HepG2 (cell line): Measurements from ENCODE around the gene MYORG. TPM values are rescaled to one million over a fixed set of nuclear protein-coding genes. Genes with fewer than 3 reads are reported as not detected.
A peak's percentile ranks its signal among the peaks of the same experiment; 100 is the strongest.

Experiments used
- CHD4 ChIP-seq: fragments of 200-600 bp; sonication (generic); IDR thresholded peaks from 2 replicates; pipeline ENCODE4 v1.7.0; 2017; ENCODE audit warnings: mild to moderate bottlenecking, low read length, borderline replicate concordance
- CREB3 ChIP-seq: sonication (generic); formaldehyde crosslinking; IDR thresholded peaks from 2 replicates; pipeline ENCODE4 v1.5.0; 2020; ENCODE audit warnings: missing genetic modification reagents
- HDAC1 ChIP-seq: sonication (generic); formaldehyde crosslinking; IDR thresholded peaks from 2 replicates; pipeline ENCODE4 v1.5.1; 2020; ENCODE audit warnings: mild to moderate bottlenecking, missing genetic modification reagents
- JUNB ChIP-seq: sonication (generic); formaldehyde crosslinking; IDR thresholded peaks from 2 replicates; pipeline ENCODE4 v1.8.0; 2022; ENCODE audit warnings: missing genetic modification reagents, mild to moderate bottlenecking, borderline replicate concordance
- MAX ChIP-seq: IDR thresholded peaks from 2 replicates; pipeline ENCODE4 v1.6.1; 2012; ENCODE audit warnings: inconsistent platforms
- MTERF4 ChIP-seq: sonication (generic); formaldehyde crosslinking; IDR thresholded peaks from 2 replicates; pipeline ENCODE4 v1.8.0; 2023; ENCODE audit warnings: mild to moderate bottlenecking, missing genetic modification reagents
- NBN ChIP-seq: fragments of 450-650 bp; conservative IDR thresholded peaks from 2 replicates; pipeline ENCODE4 v1.6.1; 2017
- NFRKB ChIP-seq: fragments of 450-650 bp; IDR thresholded peaks from 2 replicates; pipeline ENCODE4 v1.6.1; 2017
- NR1H2 ChIP-seq: sonication (generic); formaldehyde crosslinking; IDR thresholded peaks from 2 replicates; pipeline ENCODE4 v1.8.1; 2022; ENCODE audit warnings: low read depth, missing genetic modification reagents, borderline replicate concordance
- POLR2A ChIP-seq, 2 experiments: IDR thresholded peaks; 2 replicates each; pipeline ENCODE4 v1.6.1; 2011; ENCODE audit warnings: low read depth in 2 of 2, low read length in 2 of 2, mild to moderate bottlenecking in 1 of 2, moderate library complexity in 1 of 2; ENCODE audit not compliant: insufficient read depth in 1 of 2
- POLR2G ChIP-seq: fragments of 200-400 bp; formaldehyde crosslinking; IDR thresholded peaks from 2 replicates; pipeline ENCODE4 v1.6.1; 2018; ENCODE audit warnings: mild to moderate bottlenecking, low read depth, low read length, moderate library complexity
- PTBP1 ChIP-seq: fragments of 200-400 bp; formaldehyde crosslinking; IDR thresholded peaks from 2 replicates; pipeline ENCODE4 v1.6.1; 2018; ENCODE audit warnings: low read length, low read depth; ENCODE audit not compliant: poor library complexity, severe bottlenecking
- SRY ChIP-seq: sonication (generic); formaldehyde crosslinking; IDR thresholded peaks from 2 replicates; pipeline ENCODE4 v1.8.0; 2022; ENCODE audit warnings: mild to moderate bottlenecking, missing genetic modification reagents
- TCF12 ChIP-seq, 2 experiments: fragments of 450-650 bp in 1 of 2; sonication (generic) in 1 of 2; formaldehyde crosslinking in 1 of 2; IDR thresholded peaks; 2 replicates each; pipeline versions ENCODE4 v1.6.1 to v1.8.0; 2017 to 2022; ENCODE audit warnings: antibody characterized with exemption in 1 of 2, mild to moderate bottlenecking in 1 of 2, missing genetic modification reagents in 1 of 2, moderate library complexity in 1 of 2
- ZBTB26 ChIP-seq: IDR thresholded peaks from 2 replicates; pipeline ENCODE4 v1.6.1; 2016; ENCODE audit warnings: missing compliant biosample characterization, missing genetic modification reagents, borderline replicate concordance
- ZNF124 ChIP-seq: sonication (generic); formaldehyde crosslinking; IDR thresholded peaks from 2 replicates; pipeline ENCODE4 v1.4.0; 2020; ENCODE audit warnings: missing genetic modification reagents
- ZNF253 ChIP-seq: sonication (generic); formaldehyde crosslinking; IDR thresholded peaks from 2 replicates; pipeline ENCODE4 v1.8.0; 2022; ENCODE audit warnings: mild to moderate bottlenecking, missing genetic modification reagents, borderline replicate concordance
- ZNF383 ChIP-seq: sonication (generic); formaldehyde crosslinking; IDR thresholded peaks from 2 replicates; pipeline ENCODE4 v1.4.0; 2020; ENCODE audit warnings: missing genetic modification reagents, mild to moderate bottlenecking, borderline replicate concordance
- ZNF484 ChIP-seq: sonication (generic); formaldehyde crosslinking; IDR thresholded peaks from 2 replicates; pipeline ENCODE4 v1.5.1; 2020; ENCODE audit warnings: mild to moderate bottlenecking, low read depth, missing genetic modification reagents, borderline replicate concordance
- ZNF580 ChIP-seq: IDR thresholded peaks from 2 replicates; pipeline ENCODE4 v1.6.1; 2016; ENCODE audit warnings: low read depth, borderline replicate concordance
- ZNF724P ChIP-seq: sonication (generic); formaldehyde crosslinking; IDR thresholded peaks from 2 replicates; pipeline ENCODE4 v1.8.0; 2022; ENCODE audit warnings: missing genetic modification reagents, borderline replicate concordance
- ZNF788 ChIP-seq: sonication (generic); formaldehyde crosslinking; IDR thresholded peaks from 2 replicates; pipeline ENCODE4 v1.5.0; 2020; ENCODE audit warnings: mild to moderate bottlenecking, missing genetic modification reagents, borderline replicate concordance
- ZNF816 ChIP-seq: sonication (generic); formaldehyde crosslinking; IDR thresholded peaks from 2 replicates; pipeline ENCODE4 v1.8.0; 2022; ENCODE audit warnings: missing genetic modification reagents, mild to moderate bottlenecking, borderline replicate concordance
- polyA plus RNA-seq, 8 experiments: library from polyadenylated mRNA; depleted of rRNA in 3 of 8; stranded (reverse) in 7 of 8; unstranded in 1 of 8; fragments of >200 nt; fragmentation: Illumina TruSeq in 4 of 8; extraction: Trizol in 4 of 8; gene quantifications; 2 replicates each; pipeline versions ENCODE4 v1.2.1 to v1.2.3, GENCODE V29; 2011 to 2016; ENCODE audit warnings: low read depth in 4 of 8, missing spikeins in 1 of 8, mixed read lengths in 1 of 8; ENCODE audit not compliant: insufficient read depth in 1 of 8
- total RNA-seq, 5 experiments: library from RNA; depleted of rRNA; stranded (reverse); fragments of >200 nt; fragmentation: Illumina TruSeq; extraction: Trizol; gene quantifications; 2 replicates each; pipeline ENCODE4 v1.2.3, GENCODE V29; 2016; ENCODE audit warnings: low read depth in 1 of 5

The MYORG gene
- total and polyA plus RNA-seq, 2 of the 13 experiments (the other 11 are each of a cell fraction or from before 2014, with no cell fraction given), result 11.1 to 22.4 TPM

- peak; percentile 54; the same call in 1 of the 2 replicates for TF ChIP-seq CREB3
- no peak for TF ChIP-seq PTBP1
- TF ChIP-seq POLR2G, result peak; percentile 90
- no peak for TF ChIP-seq NFRKB
- no peak for TF ChIP-seq ZNF383 (CRISPR knock-in tag)
- TF ChIP-seq SRY, result peak; percentile 39; the same call in 1 of the 2 replicates
- peak; percentile 60; the same call in 1 of the 2 replicates for TF ChIP-seq HDAC1 (CRISPR knock-in tag)
- TF ChIP-seq ZNF580 (CRISPR knock-in tag), result no peak; the same call in 1 of the 2 replicates
- peak in 1 of 2 experiments; percentile 71; a peak in 2 of 4 replicates for TF ChIP-seq POLR2A (IDR thresholded peaks at IDR 0.05; ENCODE audit: insufficient read depth in 1 of 2, low read depth in 2 of 2, low read length in 2 of 2)
- no peak for TF ChIP-seq CHD4
- peak; percentile 37; the same call in 1 of the 2 replicates for TF ChIP-seq ZNF816 (CRISPR knock-in tag)
- no peak for TF ChIP-seq NBN
- peak; percentile 61; the same call in 1 of the 2 replicates for TF ChIP-seq ZBTB26
- TF ChIP-seq ZNF788, result peak; percentile 63; the same call in 1 of the 2 replicates
- TF ChIP-seq ZNF253 (CRISPR knock-in tag), result no peak
- TF ChIP-seq ZNF124 (CRISPR knock-in tag), result 0 out of 2 replicates have a peak, but pooled peaks have one; percentile 55
- peak; percentile 83; the same call in 1 of the 2 replicates for TF ChIP-seq MTERF4 (CRISPR knock-in tag)
- no peak for TF ChIP-seq TCF12 (IDR thresholded peaks at IDR 0.05)
- TF ChIP-seq TCF12 (CRISPR knock-in tag; IDR thresholded peaks at IDR 0.05), result 0 out of 2 replicates have a peak, but pooled peaks have one; percentile 44
- TF ChIP-seq ZNF484, result no peak
- TF ChIP-seq JUNB (CRISPR knock-in tag), result no peak
- TF ChIP-seq ZNF724P (CRISPR knock-in tag), result no peak
- TF ChIP-seq MAX, result no peak
- no peak for TF ChIP-seq NR1H2 (CRISPR knock-in tag)
These were observed at the start of gene MYORG (continued) for GRCh38 chr9:34376596-34377403.
